ENCODE measurements around the gene DOCK11.

DNA sequence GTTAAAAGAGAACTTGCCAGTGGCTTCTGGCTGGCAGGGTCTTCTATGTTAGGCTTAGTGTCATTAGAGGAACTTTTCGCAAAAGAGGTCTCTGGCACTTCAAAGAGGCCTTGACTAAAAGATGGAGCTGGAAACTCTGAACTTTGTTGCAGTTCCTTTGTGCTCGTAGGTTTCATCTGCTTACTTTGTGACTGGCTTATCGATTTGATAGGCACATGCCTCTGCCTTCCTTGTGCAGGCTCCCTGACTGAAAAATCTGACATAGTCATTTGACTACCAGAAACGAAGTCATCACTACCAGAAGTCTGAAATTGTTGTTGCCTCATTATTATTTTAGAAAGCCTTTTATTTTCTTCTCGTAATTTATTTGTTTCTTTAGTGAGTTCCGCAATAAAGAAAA lies 137.9 kb downstream of the DOCK11 start:
- TF ChIP-seq ZNF263 (CRISPR knock-in tag; IDR thresholded peaks at IDR 0.05; ENCODE audit: low read depth) (no peak), PRRX2 (CRISPR knock-in tag; IDR thresholded peaks at IDR 0.05) (no peak), MXD4 (CRISPR knock-in tag; IDR thresholded peaks at IDR 0.05; ENCODE audit: borderline replicate concordance) (no peak), ELF4 (CRISPR knock-in tag; IDR thresholded peaks at IDR 0.05; ENCODE audit: low read depth) (no peak)
- TF ChIP-seq, protein P1, sequence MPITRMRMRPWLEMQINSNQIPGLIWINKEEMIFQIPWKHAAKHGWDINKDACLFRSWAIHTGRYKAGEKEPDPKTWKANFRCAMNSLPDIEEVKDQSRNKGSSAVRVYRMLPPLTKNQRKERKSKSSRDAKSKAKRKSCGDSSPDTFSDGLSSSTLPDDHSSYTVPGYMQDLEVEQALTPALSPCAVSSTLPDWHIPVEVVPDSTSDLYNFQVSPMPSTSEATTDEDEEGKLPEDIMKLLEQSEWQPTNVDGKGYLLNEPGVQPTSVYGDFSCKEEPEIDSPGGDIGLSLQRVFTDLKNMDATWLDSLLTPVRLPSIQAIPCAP (CRISPR knock-in tag; IDR thresholded peaks at IDR 0.05), result no peak
